ENCODE data around the gene ZYG11B. TPM values are rescaled to one million over a fixed set of nuclear protein-coding genes. Genes with fewer than 3 reads are reported as not detected.

ZYG11B gene
- total and polyA plus RNA-seq, 2 of the 13 experiments (the other 11 are each of a cell fraction or from before 2014, with no cell fraction given): 6.9 to 17.9 TPM

DNA sequence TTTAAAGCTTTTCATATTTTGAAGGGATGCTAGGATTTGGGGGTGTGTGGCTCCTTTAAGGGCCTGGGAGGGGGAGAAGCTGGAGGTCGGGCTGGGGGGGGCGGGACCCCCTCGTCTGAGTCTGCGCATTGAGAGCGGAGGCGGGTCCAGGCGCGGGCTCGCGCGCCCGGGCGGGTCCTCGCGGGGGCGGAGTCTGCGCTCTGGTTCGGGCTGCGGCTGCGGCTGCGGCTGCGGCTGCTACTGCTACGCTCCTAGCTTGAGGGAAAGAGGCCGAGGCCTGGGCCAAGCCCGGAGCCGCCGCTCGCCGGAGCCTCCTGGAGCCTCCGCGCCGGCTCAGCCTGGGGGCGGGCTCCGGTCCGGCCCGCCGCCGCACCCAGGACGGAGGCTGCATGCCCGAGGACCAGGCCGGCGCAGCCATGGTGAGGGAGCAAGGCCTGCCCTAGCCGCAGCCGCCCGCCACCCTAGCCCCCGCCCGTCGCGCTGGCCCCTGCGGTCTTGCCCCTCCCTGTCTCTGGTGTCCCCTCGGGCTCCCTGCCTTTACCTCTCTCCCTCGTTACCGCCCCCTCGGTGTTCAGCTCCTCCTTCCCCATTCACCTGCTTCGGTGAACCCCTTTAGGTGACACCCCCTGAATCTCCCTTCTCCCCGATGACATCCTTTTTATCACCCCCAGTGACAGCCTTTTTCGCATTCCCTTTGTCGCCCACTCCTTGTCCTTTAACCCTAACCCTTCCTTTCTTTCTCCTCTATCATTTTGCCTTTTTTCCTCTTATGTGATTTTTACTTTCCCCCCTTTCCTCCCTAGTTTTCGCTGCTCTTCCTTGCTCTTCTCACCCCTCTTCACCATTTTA is at the start of gene ZYG11B (continued):
- TF ChIP-seq, protein P1, sequence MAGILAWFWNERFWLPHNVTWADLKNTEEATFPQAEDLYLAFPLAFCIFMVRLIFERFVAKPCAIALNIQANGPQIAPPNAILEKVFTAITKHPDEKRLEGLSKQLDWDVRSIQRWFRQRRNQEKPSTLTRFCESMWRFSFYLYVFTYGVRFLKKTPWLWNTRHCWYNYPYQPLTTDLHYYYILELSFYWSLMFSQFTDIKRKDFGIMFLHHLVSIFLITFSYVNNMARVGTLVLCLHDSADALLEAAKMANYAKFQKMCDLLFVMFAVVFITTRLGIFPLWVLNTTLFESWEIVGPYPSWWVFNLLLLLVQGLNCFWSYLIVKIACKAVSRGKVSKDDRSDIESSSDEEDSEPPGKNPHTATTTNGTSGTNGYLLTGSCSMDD (CRISPR knock-in tag; IDR thresholded peaks at IDR 0.05): no peak
- TF ChIP-seq HDAC6 (IDR thresholded peaks at IDR 0.05; ENCODE audit: low read depth, low read length) (no peak), NR1H2 (CRISPR knock-in tag; IDR thresholded peaks at IDR 0.05; ENCODE audit: borderline replicate concordance, low read depth) (no peak), TEAD3 (CRISPR knock-in tag; optimal IDR thresholded peaks at IDR 0.05; ENCODE audit: borderline replicate concordance) (no peak), BRD4 (CRISPR knock-in tag; IDR thresholded peaks at IDR 0.05) (no peak), MZF1 (CRISPR knock-in tag; IDR thresholded peaks at IDR 0.05; ENCODE audit: borderline replicate concordance) (no peak), ISX (CRISPR knock-in tag; conservative IDR thresholded peaks at IDR 0.05) (no peak), ZNF746 (CRISPR knock-in tag; IDR thresholded peaks at IDR 0.05) (no peak; the same call in 1 of the 2 replicates), CCDC6 (CRISPR knock-in tag; IDR thresholded peaks at IDR 0.05) (no peak)
- TF ChIP-seq, protein P2, sequence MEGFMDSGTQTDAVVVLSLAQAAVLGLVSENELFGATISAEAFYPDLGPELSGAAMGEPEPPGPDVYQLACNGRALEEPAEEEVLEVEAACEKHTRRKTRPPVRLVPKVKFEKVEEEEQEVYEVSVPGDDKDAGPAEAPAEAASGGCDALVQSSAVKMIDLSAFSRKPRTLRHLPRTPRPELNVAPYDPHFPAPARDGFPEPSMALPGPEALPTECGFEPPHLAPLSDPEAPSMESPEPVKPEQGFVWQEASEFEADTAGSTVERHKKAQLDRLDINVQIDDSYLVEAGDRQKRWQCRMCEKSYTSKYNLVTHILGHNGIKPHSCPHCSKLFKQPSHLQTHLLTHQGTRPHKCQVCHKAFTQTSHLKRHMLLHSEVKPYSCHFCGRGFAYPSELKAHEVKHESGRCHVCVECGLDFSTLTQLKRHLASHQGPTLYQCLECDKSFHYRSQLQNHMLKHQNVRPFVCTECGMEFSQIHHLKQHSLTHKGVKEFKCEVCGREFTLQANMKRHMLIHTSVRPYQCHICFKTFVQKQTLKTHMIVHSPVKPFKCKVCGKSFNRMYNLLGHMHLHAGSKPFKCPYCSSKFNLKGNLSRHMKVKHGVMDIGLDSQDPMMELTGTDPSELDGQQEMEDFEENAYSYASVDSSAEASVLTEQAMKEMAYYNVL (CRISPR knock-in tag; IDR thresholded peaks at IDR 0.05; ENCODE audit: borderline replicate concordance): 0 out of 2 replicates have a peak, but pooled peaks have one; percentile 18
- TF ChIP-seq, protein P3, sequence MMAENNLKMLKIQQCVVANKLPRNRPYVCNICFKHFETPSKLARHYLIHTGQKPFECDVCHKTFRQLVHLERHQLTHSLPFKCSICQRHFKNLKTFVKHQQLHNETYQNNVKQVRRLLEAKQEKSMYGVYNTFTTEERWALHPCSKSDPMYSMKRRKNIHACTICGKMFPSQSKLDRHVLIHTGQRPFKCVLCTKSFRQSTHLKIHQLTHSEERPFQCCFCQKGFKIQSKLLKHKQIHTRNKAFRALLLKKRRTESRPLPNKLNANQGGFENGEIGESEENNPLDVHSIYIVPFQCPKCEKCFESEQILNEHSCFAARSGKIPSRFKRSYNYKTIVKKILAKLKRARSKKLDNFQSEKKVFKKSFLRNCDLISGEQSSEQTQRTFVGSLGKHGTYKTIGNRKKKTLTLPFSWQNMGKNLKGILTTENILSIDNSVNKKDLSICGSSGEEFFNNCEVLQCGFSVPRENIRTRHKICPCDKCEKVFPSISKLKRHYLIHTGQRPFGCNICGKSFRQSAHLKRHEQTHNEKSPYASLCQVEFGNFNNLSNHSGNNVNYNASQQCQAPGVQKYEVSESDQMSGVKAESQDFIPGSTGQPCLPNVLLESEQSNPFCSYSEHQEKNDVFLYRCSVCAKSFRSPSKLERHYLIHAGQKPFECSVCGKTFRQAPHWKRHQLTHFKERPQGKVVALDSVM (CRISPR knock-in tag; IDR thresholded peaks at IDR 0.05): peak; percentile 52
- TF ChIP-seq, protein P4, sequence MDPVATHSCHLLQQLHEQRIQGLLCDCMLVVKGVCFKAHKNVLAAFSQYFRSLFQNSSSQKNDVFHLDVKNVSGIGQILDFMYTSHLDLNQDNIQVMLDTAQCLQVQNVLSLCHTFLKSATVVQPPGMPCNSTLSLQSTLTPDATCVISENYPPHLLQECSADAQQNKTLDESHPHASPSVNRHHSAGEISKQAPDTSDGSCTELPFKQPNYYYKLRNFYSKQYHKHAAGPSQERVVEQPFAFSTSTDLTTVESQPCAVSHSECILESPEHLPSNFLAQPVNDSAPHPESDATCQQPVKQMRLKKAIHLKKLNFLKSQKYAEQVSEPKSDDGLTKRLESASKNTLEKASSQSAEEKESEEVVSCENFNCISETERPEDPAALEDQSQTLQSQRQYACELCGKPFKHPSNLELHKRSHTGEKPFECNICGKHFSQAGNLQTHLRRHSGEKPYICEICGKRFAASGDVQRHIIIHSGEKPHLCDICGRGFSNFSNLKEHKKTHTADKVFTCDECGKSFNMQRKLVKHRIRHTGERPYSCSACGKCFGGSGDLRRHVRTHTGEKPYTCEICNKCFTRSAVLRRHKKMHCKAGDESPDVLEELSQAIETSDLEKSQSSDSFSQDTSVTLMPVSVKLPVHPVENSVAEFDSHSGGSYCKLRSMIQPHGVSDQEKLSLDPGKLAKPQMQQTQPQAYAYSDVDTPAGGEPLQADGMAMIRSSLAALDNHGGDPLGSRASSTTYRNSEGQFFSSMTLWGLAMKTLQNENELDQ (CRISPR knock-in tag; IDR thresholded peaks at IDR 0.05; ENCODE audit: borderline replicate concordance): no peak
- TF ChIP-seq, protein P5, sequence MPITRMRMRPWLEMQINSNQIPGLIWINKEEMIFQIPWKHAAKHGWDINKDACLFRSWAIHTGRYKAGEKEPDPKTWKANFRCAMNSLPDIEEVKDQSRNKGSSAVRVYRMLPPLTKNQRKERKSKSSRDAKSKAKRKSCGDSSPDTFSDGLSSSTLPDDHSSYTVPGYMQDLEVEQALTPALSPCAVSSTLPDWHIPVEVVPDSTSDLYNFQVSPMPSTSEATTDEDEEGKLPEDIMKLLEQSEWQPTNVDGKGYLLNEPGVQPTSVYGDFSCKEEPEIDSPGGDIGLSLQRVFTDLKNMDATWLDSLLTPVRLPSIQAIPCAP (CRISPR knock-in tag; IDR thresholded peaks at IDR 0.05; ENCODE audit: low read depth): no peak
- TF ChIP-seq, protein P6, sequence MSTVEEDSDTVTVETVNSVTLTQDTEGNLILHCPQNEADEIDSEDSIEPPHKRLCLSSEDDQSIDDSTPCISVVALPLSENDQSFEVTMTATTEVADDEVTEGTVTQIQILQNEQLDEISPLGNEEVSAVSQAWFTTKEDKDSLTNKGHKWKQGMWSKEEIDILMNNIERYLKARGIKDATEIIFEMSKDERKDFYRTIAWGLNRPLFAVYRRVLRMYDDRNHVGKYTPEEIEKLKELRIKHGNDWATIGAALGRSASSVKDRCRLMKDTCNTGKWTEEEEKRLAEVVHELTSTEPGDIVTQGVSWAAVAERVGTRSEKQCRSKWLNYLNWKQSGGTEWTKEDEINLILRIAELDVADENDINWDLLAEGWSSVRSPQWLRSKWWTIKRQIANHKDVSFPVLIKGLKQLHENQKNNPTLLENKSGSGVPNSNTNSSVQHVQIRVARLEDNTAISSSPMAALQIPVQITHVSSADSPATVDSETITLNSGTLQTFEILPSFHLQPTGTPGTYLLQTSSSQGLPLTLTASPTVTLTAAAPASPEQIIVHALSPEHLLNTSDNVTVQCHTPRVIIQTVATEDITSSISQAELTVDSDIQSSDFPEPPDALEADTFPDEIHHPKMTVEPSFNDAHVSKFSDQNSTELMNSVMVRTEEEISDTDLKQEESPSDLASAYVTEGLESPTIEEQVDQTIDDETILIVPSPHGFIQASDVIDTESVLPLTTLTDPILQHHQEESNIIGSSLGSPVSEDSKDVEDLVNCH (CRISPR knock-in tag; IDR thresholded peaks at IDR 0.05): no peak
- TF ChIP-seq, protein P7, sequence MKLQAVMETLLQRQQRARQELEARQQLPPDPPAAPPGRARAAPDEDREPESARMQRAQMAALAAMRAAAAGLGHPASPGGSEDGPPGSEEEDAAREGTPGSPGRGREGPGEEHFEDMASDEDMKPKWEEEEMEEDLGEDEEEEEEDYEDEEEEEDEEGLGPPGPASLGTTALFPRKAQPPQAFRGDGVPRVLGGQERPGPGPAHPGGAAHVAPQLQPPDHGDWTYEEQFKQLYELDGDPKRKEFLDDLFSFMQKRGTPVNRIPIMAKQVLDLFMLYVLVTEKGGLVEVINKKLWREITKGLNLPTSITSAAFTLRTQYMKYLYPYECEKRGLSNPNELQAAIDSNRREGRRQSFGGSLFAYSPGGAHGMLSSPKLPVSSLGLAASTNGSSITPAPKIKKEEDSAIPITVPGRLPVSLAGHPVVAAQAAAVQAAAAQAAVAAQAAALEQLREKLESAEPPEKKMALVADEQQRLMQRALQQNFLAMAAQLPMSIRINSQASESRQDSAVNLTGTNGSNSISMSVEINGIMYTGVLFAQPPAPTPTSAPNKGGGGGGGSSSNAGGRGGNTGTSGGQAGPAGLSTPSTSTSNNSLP (IDR thresholded peaks at IDR 0.05; ENCODE audit: low read depth, low read length): no peak

All from HepG2 (cell line).